K562 treated with DMSO at 1 percent for 24 hours (cell line): ENCODE measurements around the gene FMO4. TPM values are rescaled to one million over a fixed set of nuclear protein-coding genes. Genes with fewer than 3 reads are reported as not detected.

Source experiments
- total RNA-seq: library from RNA; unstranded; fragments of 300-600 nt; gene quantifications from 2 replicates; pipeline ENCODE4 v1.2.3, GENCODE V29; 2022; ENCODE audit warnings: low read depth; ENCODE audit not compliant: insufficient read depth

FMO4 gene, protein sequence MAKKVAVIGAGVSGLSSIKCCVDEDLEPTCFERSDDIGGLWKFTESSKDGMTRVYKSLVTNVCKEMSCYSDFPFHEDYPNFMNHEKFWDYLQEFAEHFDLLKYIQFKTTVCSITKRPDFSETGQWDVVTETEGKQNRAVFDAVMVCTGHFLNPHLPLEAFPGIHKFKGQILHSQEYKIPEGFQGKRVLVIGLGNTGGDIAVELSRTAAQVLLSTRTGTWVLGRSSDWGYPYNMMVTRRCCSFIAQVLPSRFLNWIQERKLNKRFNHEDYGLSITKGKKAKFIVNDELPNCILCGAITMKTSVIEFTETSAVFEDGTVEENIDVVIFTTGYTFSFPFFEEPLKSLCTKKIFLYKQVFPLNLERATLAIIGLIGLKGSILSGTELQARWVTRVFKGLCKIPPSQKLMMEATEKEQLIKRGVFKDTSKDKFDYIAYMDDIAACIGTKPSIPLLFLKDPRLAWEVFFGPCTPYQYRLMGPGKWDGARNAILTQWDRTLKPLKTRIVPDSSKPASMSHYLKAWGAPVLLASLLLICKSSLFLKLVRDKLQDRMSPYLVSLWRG
- 0.42 and 0.65 TPM in 2 replicates for total RNA-seq

DNA sequence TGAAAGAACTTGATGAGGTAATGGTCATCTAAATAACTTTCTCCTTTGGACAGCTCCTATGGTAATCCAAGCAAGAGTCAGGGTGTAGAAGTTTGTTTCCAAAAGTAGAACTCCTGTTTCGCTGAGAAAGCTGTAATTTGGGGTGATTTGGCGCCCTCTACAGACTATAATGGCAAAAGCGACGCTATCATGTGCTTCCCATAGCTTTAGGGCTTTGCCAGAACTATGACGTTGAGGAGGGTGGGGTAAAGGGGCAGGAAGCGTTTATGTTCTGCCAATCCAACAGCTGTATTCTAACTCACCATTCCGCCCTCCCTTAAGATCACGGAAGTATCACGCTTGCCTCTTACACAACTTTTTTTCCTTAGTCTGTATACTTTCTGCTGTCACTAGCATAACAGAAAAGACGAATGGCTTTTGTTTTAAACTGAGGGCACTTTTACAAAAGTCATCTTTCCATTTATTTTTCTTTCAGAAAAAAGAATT, at the start of gene FMO4:
Gene FMO4, plus strand, starts transcription at position 349 of the 486 bp plus-strand sequence. CDS start 5,643 bp downstream, outside the sequence.

Other genes with a start within 250 kb of the FMO4 start
- gene FMO3, start 223.3 kb upstream of the FMO4 start, total RNA-seq: not detected in 2 replicates
- not detected in 2 replicates for gene FMO2, start 128.9 kb upstream of the FMO4 start, total RNA-seq
- gene FMO1, start 65.7 kb upstream of the FMO4 start, total RNA-seq: not detected in 2 replicates
- 59.2 and 68.2 TPM in 2 replicates for gene PRRC2C, start 171.3 kb downstream of the FMO4 start, total RNA-seq